Esophagus muscularis mucosa (tissue), 4 donors: ENCODE data around the gene CNST. TPM values are rescaled to one million over a fixed set of nuclear protein-coding genes. Genes with fewer than 3 reads are reported as not detected.

Experiments used
- DNase-seq: peaks from one replicate; pipeline ENCODE4 v3.0.0-alpha.2; 2017; ENCODE audit errors: extremely low spot score
- H3K27ac ChIP-seq, 4 donors: fragments of 200-600 bp; sonication (generic); replicated peaks in 1 of 4; 1 replicate in 3 of 4; 2 replicates in 1 of 4; pipeline ENCODE4 v1.5.1; 2016 to 2019; ENCODE audit warnings: mild to moderate bottlenecking in 1 of 4
- H3K27me3 ChIP-seq, 4 donors: fragments of 200-600 bp; sonication (generic); one replicate each; pipeline versions ENCODE4 v1.5.1 to v1.6.0; 2016 to 2019
- H3K36me3 ChIP-seq, 4 donors: fragments of 200-600 bp; sonication (generic); one replicate each; pipeline ENCODE4 v1.5.1; 2016 to 2019
- H3K4me1 ChIP-seq, 4 donors: fragments of 200-600 bp; sonication (generic); one replicate each; pipeline ENCODE4 v1.5.1; 2016 to 2019
- H3K4me3 ChIP-seq, 4 donors: fragments of 200-600 bp; sonication (generic); 1 replicate in 2 of 4; 2 replicates in 2 of 4; pipeline ENCODE4 v1.5.1; 2016 to 2019; ENCODE audit warnings: mild to moderate bottlenecking in 4 of 4, moderate library complexity in 1 of 4
- H3K9me3 ChIP-seq, 4 donors: fragments of 200-600 bp; sonication (generic); 1 replicate in 3 of 4; 2 replicates in 1 of 4; pipeline ENCODE4 v1.5.1; 2016 to 2019
- CTCF ChIP-seq, 3 experiments: fragments of 200-600 bp in 2 of 3; fragments of 450-650 bp in 1 of 3; sonication (generic) in 2 of 3; IDR thresholded peaks; one replicate each; pipeline ENCODE4 v1.5.1; 2017 to 2019; ENCODE audit warnings: antibody characterized with exemption in 3 of 3, mild to moderate bottlenecking in 2 of 3, moderate library complexity in 1 of 3
- EP300 ChIP-seq: sonication (generic); formaldehyde crosslinking; IDR thresholded peaks from one replicate; pipeline ENCODE4 v1.6.1; 2017; ENCODE audit warnings: antibody characterized with exemption
- POLR2A ChIP-seq: fragments of 450-650 bp; IDR thresholded peaks from one replicate; pipeline ENCODE4 v1.6.1; 2017; ENCODE audit warnings: antibody characterized with exemption, moderate library complexity, mild to moderate bottlenecking, low read depth
- POLR2AphosphoS5 ChIP-seq, 2 donors: sonication (generic); formaldehyde crosslinking; IDR thresholded peaks; one replicate each; pipeline ENCODE4 v1.6.1; 2017; ENCODE audit warnings: antibody characterized with exemption in 2 of 2
- WGBS: methylation state at CpG from one replicate; pipeline ENCODE4 v1.1.5; 2018; 5-methylcytosine and 5-hydroxymethylcytosine counted together
- intact Hi-C: fragments of 100-400 bp; cut with DNase I; formaldehyde crosslinking; loops from one replicate; pipeline ENCODE4 v1.15.1; 2023
- total RNA-seq, 4 donors: library from RNA; depleted of rRNA; stranded (reverse); fragments of >200 nt; gene quantifications; one replicate each; pipeline versions ENCODE4 v1.1.0 to v1.2.1, GENCODE V29; 2016

The CNST gene
- total RNA-seq, 4 donors from 2014 or later: 55.4 to 74.7 (median 61.9) TPM

GRCh38 chr1:246698466-246699094 is 132.3 kb downstream of the CNST start:
- TF ChIP-seq POLR2AphosphoS5 (IDR thresholded peaks at IDR 0.05) (no peak), CTCF (IDR thresholded peaks at IDR 0.05) (no peak), EP300 (no peak), POLR2A (no peak)

DNA sequence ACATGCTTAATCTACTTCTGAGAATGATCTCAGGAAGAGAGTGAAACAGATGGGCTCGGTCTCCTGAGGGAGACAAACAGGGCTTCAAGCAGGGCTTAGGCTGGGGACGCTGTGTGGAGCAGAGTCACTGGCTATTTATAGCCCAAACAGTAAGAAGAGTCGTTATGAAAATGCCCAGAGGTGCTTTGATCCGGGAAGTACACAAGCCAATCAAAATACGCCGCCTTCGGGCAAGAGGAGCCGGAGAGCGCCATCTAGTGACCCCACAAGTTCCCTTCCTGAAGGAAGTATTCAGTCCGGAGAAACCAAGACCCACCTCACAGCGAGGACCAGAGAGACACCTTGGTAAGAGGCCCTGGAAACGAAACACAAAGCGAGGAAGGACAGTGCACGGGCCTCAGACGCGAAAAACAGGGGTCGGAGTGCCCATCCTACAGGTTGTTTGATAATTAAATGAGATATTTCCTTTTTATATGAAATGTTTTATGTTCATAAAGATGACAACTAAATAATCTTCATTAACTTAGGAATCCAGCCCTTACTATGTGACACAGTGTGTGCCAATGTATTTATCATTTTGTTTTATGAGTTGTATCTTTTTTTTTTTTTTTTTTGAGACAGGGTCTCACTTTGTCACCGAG is 133.0 kb downstream of the CNST start:
- H3K4me3 ChIP-seq: peak overlapping the region; percentile 35 to 54 (median 40)
- 7% methylated on average over 18 of the region's 18 CpGs for WGBS

More at GRCh38 chr1:246698466-246699094, 132.3 kb downstream of the CNST start:
- H3K4me1 ChIP-seq: peaks cover 7 to 19% (median 14%) of the 10 kb centered on the region in 4 donors
- intact Hi-C loops: loop anchor here (2.0 to 5.0 kb wide), 3 partner anchors 51 to 194 kb away; no protein-coding TSS in a partner anchor
- no peaks in the 10 kb centered on the region for H3K36me3 ChIP-seq
- no peak for DNase-seq
- peak overlapping the region; percentile 30 to 70 (median 54) for H3K27ac ChIP-seq
- peak overlapping the region; percentile 35 to 54 (median 40) for H3K4me3 ChIP-seq
- peaks cover 0 to 6% (median 0%) of the 10 kb centered on the region in 4 donors for H3K9me3 ChIP-seq
- WGBS: 78% methylated on average over 8 of the region's 8 CpGs
- no peaks in the 10 kb centered on the region for H3K27me3 ChIP-seq

DNA sequence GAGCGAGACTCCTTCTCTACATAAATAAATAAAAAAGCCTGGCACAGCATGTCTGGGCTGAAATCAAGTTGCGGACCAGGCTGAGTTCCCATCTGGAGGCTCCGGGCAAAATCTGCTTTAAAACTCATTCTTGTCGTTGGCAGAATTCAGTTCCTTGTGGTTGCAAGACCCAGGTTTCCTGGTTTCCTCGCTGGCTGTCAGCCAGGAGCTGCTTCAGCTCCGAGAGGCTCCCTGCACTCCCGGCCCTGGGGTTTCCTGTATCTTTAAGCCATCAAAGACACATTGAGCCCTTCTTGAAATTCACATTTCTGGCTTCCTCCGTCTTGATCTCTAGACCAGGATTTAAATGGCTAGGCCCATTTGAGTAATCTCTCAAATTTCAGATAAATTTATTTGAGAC is 137.3 kb downstream of the CNST start:
- 52% methylated on average over 8 of the region's 8 CpGs for WGBS
- H3K9me3 ChIP-seq: no peaks in the 10 kb centered on the region
- H3K27ac ChIP-seq: no peak overlapping the region
- no peak for DNase-seq
- H3K36me3 ChIP-seq: no peaks in the 10 kb centered on the region
- TF ChIP-seq EP300 (no peak), POLR2A (no peak), CTCF (IDR thresholded peaks at IDR 0.05) (no peak), POLR2AphosphoS5 (IDR thresholded peaks at IDR 0.05) (no peak)
- intact Hi-C loops: loop anchor here (10.0 kb wide), 1 partner anchor 1549 kb away; the partner anchor contains the start of gene KIF26B
- H3K4me3 ChIP-seq: no peak overlapping the region
- no peaks in the 10 kb centered on the region for H3K27me3 ChIP-seq
- H3K4me1 ChIP-seq: peaks cover 7 to 11% (median 9%) of the 10 kb centered on the region in 4 donors

More for the DNA sequence above, 133.0 kb downstream of the CNST start:
- TF ChIP-seq CTCF (IDR thresholded peaks at IDR 0.05): peak; percentile 78 to 87 (median 85)
- no peak for TF ChIP-seq POLR2A
- no peak for TF ChIP-seq EP300
- TF ChIP-seq POLR2AphosphoS5 (IDR thresholded peaks at IDR 0.05): peak; percentile 34 to 54
- peaks cover 0 to 6% (median 0%) of the 10 kb centered on the region in 4 donors for H3K9me3 ChIP-seq
- DNase-seq: peak; percentile 95
- peak overlapping the region; percentile 30 to 70 (median 54) for H3K27ac ChIP-seq
- intact Hi-C loops: loop anchor here (2.0 to 5.0 kb wide), 3 partner anchors 52 to 194 kb away; no protein-coding TSS in a partner anchor
- no peaks in the 10 kb centered on the region for H3K36me3 ChIP-seq
- H3K4me1 ChIP-seq: peaks cover 7 to 19% (median 14%) of the 10 kb centered on the region in 4 donors
- H3K27me3 ChIP-seq: no peaks in the 10 kb centered on the region

GRCh38 chr1:246705368-246705767 is 139.1 kb downstream of the CNST start:
- Histone ChIP-seq H3K27ac (no peak overlapping the region), H3K4me3 (no peak overlapping the region), H3K36me3 (no peaks in the 10 kb centered on the region), H3K27me3 (no peaks in the 10 kb centered on the region), H3K4me1 (no peaks in the 10 kb centered on the region), H3K9me3 (no peaks in the 10 kb centered on the region)
- 68% methylated on average over 3 of the region's 3 CpGs for WGBS
- intact Hi-C loops: loop anchor here (10.0 kb wide), 1 partner anchor 1551 kb away; the partner anchor contains the start of gene KIF26B
- no peak for DNase-seq
- TF ChIP-seq POLR2AphosphoS5 (IDR thresholded peaks at IDR 0.05) (no peak), CTCF (IDR thresholded peaks at IDR 0.05) (no peak), POLR2A (no peak), EP300 (no peak)
